Endometrial microvascular endothelial cells (primary cell): ENCODE data around the gene INO80. TPM values are rescaled to one million over a fixed set of nuclear protein-coding genes. Genes with fewer than 3 reads are reported as not detected.

Source experiments
- in situ Hi-C: cut with HindIII; loops from 2 replicates; pipeline ENCODE4 v1.10.0; 2017; ENCODE audit warnings: low sequenced_read_pairs, low pct_unique_long_range_greater_than_20kb; ENCODE audit errors: inconsistent ontology term
- total RNA-seq: library from RNA; depleted of rRNA; stranded (reverse); fragments of >200 nt; gene quantifications from one replicate; pipeline ENCODE4 v1.2.3, GENCODE V29; 2015; ENCODE audit errors: inconsistent ontology term

INO80 gene
- total RNA-seq, 1 donor from 2014 or later: 20.3 TPM

- in situ Hi-C loops: no loop called here
Observed at GRCh38 chr15:40941528-40942336, 174.3 kb downstream of the INO80 start.

- in situ Hi-C loops: no loop called here
Observed at GRCh38 chr15:40941068-40941527, 175.0 kb downstream of the INO80 start.

- in situ Hi-C loops: no loop called here
Observed at GRCh38 chr15:40940296-40940801, 175.7 kb downstream of the INO80 start.

- in situ Hi-C loops: no loop called here
Observed at GRCh38 chr15:40938536-40938870, 177.6 kb downstream of the INO80 start.

- in situ Hi-C loops: no loop called here
Observed at GRCh38 chr15:40937762-40938535, 178.1 kb downstream of the INO80 start.

- in situ Hi-C loops: no loop called here
Observed at GRCh38 chr15:40936709-40937666, 179.1 kb downstream of the INO80 start.

- in situ Hi-C loops: no loop called here
Observed at GRCh38 chr15:40936234-40936708, 179.8 kb downstream of the INO80 start.

- in situ Hi-C loops: no loop called here
Observed at GRCh38 chr15:40934457-40934856, 181.6 kb downstream of the INO80 start.

- in situ Hi-C loops: no loop called here
Observed at GRCh38 chr15:40933517-40933902, 182.6 kb downstream of the INO80 start.

GRCh38 chr15:40932649-40933516 is 183.2 kb downstream of the INO80 start:
- in situ Hi-C loops: no loop called here

GRCh38 chr15:40932156-40932555 is 183.9 kb downstream of the INO80 start:
- in situ Hi-C loops: no loop called here

- in situ Hi-C loops: no loop called here
Observed at GRCh38 chr15:40931300-40932142, 184.6 kb downstream of the INO80 start.

- in situ Hi-C loops: no loop called here
Observed at GRCh38 chr15:40930430-40931299, 185.4 kb downstream of the INO80 start.

- in situ Hi-C loops: no loop called here
Observed at GRCh38 chr15:40929660-40930429, 186.2 kb downstream of the INO80 start.
